HG03103 (cell line): ENCODE results near the gene RAE1.

ENCODE experiments used
- ATAC-seq: cut with Tn5 transposase; IDR thresholded peaks from one replicate; pipeline ENCODE4 v1.9.1; 2021; ENCODE audit warnings: low read depth; ENCODE audit not compliant: unreplicated experiment

RAE1 gene

DNA sequence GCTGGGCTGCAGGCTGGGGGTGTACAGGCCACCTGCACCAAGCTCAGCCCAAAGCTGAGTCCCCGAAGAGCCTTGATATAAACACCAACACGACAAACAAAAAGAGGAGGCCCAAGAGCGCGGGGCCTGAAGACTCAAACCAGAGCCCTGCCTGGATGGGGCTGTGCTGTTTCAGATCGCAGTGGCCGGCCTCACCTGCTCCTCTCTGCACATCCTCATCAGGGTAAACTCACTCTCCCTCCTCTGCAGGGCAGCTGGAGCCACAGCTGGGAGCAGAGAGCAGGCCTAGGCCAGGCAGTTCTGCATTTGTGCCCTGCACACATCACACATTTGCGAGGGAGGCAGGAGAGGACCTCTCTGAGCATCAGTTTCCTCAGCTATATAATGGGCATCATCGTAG, 36.4 kb downstream of the RAE1 start:
- no peak for ATAC-seq

DNA sequence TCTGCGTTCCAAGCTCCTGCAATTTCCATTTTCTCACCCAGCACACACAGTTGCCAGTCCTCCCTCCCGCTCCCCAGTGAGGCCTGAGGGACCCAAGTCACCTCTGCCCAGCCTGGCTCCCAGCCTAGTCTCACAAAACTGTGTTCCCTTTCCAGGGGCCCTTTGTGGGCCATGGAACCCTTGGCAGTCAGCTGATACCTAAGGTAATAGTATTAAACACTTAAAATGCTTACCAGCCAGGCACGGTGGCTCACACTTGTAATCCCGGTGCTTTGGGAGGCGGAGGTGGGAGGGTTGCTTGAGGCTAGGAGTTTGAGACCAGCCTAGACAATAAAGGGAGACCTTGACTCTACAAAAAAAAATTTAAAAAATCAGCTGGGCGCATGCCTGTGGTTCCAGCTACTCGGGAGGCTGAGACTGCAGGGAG, 36.9 kb downstream of the RAE1 start:
- no peak for ATAC-seq

DNA sequence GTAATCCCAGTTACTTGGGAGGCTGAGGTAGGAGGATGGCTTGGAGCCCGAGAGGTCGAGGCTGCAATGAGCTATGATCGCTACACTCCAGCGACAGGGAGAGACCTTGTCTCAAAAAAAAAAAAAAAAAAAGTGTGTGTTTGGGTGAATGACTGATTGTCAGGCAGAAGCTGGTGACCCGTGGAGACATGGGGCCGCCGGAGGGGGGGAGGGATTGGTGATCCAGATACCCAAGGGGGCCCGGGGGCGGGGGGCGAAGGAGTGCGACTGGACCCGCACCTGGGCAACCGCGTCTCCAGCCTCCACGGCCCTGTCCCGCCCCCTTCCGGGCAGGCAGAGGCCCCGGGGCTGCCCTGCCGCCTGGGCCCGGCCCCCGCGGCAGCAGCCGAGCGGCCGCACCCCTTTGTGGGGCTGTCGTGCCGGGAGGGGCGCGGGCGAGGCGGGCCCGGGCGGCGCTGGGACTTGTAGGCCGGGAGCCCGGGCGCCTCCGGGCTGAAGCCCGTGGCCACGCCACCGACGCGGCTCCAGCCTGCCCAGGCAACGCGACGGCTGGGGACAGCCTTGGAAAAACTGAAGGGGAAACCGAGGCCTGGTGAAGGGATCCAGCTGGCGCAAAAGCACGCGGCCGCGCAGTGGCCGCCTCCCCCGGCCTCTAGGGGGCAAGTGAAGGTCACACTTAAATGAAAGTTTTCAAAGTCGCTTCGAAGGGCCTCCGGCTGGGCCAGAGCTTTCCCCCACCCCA, 38.1 kb downstream of the RAE1 start:
- ATAC-seq: no peak

DNA sequence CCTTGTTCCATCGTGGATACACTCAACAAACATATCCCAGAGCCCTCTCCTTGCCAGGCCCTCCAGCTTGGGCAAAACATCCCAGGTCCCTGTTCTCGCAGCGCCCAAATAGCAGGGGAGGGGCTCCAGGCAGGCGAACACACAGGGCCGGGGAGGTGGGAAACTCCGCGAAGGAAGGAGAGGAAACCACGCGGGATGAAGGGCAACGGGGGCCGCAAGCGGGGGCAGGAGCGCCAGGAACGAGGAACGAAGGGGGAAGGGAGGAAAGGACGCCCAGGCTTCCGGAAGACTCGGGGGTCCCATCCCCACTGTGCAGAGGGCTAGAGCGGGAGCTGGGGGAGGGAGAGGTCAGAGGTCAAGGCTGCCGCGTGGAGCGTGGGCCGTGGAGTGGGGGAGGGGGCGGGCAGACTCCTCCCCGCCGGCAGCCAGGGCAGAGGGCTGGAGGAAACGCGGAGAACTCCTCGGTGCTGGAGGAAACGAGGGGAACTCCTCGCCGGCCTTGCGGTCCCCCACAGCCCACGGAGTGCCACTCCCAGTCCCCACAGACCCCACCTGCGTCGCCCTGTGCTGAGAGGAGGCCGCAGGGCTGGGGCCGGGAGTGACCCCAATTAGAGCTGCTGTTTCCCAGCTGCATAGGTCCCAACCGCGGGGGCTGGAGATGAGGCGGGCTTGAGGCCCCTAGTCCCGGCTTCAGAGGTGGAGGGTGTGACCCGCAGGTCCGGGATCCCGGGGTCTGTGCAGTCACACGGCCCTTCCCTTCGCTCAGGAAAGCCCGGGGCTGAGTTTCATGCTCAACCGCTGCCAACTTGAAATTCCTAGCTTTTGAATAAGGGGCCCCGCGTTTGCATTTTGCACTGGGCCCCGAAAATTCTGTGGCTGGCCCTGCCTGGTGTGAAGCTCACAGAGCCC, 38.9 kb downstream of the RAE1 start:
- no peak for ATAC-seq

DNA sequence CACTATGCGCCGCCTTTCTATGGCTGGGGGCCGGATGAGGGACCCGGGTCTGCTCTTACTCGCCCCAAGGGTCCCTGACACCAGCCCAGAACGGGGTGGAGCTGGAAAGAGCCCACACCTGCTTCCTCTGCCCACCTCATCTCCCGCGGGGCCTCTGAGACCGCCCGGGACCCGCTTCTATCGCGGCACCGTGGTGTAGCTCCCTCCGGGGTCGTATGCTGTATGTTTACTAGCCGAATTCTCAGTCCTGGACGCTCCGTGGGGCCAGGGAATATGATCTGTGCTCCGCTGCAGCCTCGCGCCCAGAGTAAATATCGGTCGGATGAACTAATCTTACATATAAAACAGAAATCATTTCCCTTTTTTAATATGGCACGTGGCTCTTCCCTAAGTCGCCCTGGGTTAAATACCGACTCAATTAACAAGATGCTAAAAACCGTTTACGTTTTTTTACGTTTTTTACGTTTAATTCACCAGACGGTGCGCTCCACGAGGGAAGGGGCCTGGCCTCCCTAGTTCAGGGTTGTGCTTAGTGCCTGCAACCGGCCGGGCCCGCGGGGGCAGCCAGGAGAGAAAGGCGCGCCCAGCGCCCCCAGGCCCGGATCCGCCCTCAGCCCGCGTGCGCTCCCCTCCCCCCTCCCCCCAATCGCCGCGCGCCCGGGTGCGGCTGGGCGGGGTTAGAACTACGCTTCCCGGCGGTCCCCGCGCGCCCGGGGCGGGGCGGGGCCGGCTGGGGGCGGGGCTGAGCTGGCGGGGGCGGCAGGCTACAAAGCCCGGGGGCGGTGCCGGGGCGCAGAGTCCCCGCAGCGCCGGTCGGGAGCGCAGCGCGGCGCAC, 39.8 kb downstream of the RAE1 start, which contains the start of gene RBM38:
Gene RBM38, plus strand, starts transcription at position 793 of the 835 bp plus-strand sequence. CDS start 186 bp downstream, outside the sequence.
- peak; percentile 48 for ATAC-seq

DNA sequence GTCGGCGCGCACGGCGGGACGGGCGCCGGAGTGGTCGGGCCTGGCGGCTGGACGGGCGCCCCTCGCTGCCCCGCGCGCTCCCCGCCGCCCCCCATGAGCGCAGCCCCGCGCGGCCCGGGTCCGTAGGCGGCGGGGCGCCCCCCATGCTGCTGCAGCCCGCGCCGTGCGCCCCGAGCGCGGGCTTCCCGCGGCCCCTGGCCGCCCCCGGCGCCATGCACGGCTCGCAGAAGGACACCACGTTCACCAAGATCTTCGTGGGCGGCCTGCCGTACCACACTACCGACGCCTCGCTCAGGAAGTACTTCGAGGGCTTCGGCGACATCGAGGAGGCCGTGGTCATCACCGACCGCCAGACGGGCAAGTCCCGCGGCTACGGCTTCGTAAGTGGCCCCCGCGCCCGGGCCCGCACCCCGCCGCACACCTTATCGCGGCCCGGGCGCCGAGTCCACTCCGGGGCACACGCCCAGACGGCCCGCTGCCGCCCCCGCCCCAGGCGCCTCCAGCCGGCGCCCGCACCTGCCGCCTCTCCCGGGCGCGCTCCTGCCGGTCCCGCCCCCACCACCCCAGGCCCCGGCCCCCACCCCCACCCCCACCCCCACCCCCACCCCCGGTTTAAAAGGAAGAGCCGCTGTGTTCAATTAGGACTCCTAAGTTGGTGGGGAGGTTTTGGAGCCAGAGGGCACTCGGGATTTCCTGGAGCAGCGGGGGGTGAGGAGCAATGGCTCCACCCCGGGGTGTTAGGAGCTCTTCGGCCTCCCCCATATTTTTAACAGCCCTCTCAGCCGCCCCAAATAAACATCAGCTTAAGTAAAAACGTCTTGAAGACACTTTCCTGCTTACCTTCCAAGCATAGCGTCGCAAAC, 40.6 kb downstream of the RAE1 start:
- no peak for ATAC-seq

DNA sequence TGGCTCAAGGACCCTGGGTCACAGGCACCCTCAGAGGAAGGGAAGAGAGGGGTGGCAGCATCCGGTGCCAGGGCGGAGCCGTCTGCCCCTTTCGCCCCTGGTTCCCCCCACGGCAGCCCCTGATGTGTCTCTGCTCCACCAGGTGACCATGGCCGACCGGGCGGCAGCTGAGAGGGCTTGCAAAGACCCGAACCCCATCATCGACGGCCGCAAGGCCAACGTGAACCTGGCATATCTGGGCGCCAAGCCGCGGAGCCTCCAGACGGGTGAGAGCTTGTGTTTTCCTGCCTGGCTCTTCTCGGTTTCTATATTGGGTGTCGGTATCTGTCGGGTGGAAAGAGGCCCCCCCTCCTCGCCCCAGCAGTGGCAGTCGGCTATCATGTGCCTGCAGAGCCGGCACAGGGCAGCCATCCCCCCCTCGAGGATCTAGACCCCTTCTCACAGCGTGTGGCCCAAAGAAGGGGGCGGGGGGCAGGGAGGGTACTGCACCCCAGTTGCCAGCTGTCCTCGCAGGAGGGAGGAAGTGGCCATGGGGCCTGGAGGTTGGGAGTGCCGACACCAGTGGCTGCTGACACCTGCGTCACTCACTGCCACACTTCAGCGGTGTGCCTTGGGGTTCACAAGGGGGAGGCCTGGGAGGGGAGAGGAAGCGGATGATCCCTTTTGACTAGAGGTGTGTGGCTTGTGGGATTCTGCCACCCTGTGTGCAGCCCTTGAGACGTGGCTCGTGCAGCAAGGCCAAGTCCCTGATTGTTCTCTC, 41.6 kb downstream of the RAE1 start:
- no peak for ATAC-seq

DNA sequence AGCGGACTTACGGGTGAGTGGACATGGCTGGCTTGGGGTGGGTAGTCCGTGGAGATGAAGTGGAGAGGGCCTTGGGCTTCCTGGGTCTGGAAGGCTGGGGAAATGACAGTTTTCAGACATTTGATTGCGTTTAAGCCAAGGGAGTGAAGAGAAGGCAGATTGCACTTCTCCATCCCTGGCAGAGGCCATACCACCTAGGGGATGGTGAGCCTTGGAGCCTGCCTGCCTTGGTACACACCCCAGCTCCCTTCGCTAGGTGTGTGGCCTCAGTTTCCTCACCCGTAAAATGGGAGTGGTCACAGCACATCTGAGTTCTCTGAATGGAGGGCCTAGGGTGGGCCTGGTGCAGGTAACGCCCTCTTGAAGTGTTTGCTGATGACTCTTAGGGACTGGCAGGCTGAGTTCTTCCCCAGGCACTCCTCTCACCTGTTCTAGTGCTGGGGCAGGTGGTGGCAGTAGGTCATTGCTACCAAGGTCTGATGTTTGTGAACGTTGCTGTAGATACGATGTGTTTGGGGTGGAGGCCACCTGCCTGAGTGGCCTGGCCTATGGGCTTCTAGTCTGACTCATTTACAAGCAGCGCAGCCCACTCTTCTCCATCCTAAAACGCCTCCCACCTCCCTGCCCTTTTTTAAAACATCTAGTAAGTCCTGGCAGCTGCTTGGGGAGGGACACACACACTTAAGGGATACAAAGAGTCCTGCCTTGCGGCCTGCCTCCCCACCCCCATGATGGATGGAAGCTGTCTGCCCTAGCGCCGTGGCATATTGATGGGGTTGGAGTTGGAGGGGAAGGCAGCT, 42.5 kb downstream of the RAE1 start:
- ATAC-seq: no peak

DNA sequence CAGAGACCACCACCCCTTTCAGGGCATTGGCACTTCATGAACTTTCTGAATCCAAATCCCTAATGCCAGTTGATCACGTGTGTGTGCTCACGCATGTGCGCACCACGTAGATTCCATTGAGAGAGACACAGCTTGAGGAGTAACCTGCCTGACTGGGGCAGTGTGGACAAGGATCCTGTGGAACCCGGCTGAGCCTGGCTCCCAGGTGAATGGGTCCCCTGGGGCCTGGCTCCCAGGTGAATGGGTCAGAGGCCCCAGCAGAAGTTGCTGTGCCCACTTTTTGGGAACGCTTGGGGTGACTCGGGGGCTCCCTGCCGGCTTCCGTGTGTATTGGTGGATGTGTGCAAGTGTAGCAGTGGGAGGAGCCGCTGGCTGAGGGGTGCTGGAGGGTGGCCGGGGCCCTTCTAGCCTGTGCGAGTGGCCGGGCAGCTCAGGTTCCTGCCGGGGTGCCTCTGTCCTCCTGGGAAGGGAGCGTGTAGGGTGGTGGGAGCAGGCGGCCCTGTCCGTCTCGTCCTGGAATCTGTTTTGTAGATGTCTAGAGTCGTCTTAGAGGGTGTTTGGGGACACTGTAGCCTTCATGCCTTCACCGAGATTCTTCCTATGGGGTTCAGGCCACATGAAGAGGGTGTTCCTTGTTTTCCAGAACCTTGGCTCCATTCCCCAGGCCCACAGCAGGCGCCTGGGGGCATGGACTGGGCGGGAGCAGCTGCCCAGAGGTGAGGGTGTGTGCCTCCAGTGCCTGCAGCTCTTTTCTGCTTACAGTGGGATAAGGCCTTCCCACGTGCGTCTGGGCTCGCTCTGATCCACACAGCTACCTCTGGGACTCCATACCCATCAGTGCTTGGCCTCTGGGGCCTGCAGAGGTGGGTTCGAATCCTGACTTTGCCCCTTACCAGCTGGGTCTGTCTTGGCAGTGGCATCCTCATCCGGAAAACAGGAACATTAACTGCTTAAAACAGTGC, 43.3 kb downstream of the RAE1 start:
- ATAC-seq: no peak

DNA sequence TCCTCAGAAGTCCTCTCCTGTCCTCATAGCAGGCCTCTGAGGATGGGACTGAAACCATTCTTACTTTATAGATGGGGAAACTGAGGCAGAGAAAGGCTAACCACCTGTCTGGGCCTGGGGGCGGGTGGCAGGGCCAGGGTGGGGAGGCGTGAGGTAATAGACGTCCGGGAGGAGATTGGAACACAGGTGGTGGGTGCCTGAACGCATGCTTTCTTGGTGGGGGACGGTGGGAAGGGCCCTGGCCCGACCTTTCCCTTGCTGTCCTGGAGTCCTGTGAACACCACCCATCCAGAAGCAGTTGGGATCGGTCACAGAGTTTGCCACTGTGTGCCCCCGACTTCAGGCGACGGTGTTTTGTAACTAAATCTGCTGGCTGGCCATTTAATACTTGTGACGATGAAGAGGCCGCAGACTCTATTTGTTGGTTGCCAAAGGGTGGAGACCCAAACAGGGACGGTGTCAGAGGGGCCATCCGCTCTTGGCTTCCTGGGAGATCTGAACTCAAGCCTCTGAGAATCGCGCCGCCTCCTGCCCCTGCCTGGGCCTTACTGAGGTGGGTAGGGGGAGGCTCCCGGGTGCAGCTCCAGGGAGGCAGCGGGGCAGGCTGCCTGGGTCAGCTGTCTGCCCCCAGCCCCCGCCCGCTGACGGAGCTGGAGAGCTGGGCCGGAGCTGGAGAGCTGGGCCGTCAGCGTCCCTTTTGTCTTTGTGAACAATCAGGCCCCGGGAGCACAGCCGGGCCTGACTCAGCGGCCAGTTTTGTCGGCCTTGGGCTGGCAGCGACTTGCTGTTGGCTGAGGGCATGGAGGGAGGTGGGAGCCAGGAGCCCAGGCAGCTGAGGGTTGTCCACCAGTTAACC, 44.3 kb downstream of the RAE1 start:
- no peak for ATAC-seq

DNA sequence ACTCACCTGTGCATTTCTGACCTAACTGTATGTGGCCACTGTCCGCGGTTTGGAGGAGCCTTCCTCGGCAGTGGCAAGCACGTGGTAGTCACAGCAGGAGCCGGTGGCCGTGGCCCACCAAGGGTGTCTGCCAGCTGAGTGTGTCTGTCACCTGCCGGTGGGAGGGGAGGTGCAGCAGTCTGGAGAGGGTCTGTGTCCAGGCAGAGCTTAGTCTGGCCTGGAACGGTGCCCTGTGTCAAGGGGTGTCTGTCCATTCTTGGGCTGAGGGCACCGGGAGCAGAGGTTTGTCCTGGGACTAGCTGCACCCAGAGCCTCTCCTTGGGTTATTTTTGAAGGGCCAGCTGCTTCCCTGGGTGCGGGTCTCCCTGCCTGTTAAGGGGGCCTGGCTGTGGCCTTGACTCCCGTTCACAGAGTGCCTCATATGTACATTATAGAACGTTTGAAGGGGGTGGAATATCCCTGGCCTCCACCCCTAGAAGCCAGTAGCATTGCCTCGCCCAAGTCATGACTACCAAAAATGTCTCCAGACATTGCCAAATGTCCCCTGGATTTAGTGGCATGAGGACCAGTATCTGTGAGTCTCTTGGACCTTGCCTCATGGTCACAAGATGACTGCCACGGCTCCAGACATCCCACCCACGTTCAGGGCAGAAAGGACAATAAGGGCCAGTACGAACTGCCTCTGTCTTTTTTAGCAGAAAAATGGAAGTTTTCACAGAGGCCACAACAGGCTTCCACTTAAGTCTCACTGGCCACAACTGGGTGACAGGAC, 45.3 kb downstream of the RAE1 start:
- no peak for ATAC-seq

DNA sequence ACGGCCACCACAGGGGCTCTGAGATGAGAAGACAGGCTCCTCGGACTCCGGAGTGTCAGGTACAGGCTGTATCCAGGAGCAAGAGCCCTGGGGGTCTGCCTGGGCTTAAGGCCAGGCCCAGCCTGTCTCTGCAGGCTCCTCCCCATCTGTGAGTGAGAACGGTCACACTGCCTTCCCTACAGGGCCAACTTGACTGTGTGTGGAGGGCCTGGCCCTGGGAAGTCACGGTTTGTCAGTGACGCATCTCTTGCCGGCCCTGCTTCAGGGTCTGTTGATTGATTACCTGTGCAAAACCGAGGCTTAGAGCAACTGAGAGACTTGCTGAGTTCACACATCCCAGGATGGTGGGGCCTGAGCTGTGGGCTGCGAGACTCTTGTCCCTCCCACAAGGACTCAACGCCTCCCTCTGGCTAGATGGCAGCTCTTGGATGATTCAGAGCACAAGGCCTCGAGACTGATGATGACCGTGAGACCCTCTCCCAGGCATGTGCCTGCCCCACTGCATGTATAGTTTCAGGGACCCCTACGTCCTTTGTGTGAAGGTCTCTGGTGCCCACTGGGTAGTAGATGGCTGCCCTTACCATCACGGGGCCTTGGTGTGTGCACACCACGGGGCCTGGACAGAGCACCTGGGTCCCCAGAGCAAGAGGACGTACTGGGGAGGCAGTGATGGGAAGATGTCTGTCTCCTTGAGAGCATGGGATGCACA, 46.1 kb downstream of the RAE1 start:
- ATAC-seq: no peak

DNA sequence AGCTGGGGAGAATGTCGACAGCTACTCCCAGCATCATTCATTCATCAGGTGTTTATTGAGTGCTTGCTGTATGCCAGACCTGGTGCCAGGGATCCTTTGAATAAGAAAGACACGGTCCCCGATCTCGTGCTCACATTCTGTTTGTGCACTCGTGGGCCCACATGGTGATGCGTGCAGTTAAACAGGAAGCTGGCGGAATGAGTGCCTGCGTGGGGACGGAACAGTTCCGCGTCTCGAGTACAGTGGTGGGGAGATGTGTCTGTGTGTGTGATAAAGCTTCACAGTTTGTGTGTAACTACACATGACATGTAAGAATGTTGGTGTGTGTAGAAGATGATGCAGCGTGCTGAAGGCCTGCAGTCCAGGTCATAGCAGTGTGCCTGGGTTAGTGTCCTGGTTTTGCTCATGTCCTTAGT, 46.6 kb downstream of the RAE1 start:
- peak; percentile 4 for ATAC-seq

DNA sequence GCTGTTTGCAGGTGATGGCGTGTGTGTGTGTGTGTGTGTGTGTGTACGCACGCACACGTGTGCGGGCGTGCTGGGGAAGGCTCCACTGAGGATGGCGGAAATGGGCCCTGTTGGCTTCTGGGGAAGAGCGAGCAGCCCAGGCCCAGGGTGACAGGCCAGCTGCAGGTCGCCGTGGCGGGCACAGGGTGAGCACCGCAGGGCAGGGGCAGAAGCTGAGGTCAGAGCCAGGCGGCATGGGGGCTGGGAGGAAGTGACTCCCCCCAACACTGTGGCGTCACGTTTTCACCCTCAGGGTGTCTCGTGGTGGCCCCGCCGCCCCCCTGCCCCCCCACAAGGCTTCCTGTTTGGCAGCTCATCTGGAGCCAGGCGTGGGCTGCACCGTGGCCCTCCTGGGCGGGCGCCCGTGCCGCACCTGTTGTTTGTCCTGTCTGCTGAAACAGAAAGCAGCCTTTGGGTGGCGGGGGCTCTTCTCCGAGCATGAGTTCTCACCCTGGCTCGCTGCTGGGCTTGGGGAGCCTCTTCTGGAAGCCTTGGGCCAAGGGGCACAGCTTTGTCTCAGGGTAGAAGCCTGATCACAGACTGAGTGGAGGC, 47.3 kb downstream of the RAE1 start:
- ATAC-seq: peak; percentile 46
